ENCODE measurements around the gene GON7.
"Not testable (repeated sequence)": the region's sequence is repeated elsewhere in the genome, so short reads cannot be mapped to it uniquely, and the experiment has no call there.

GON7 gene

GRCh38 chr14:93206793-93207467 lies at the start of gene GON7, which contains the start of gene UBR7:
Gene GON7, minus strand, starts transcription at chr14:93207065. Its CDS starts 28 bp downstream, at chr14:93207037.
Gene UBR7, plus strand, starts transcription at chr14:93207256. Its CDS starts 36 bp downstream, at chr14:93207292.
- DNase-seq (ENCODE audit: low read depth), result peak; percentile 89

- no peak for DNase-seq (ENCODE audit: low read depth)
Observed at GRCh38 chr14:93249128-93249831, 42.4 kb upstream of the GON7 start.

- no peak for DNase-seq (ENCODE audit: low read depth)
Observed at GRCh38 chr14:93246534-93246933, 39.7 kb upstream of the GON7 start.

DNA sequence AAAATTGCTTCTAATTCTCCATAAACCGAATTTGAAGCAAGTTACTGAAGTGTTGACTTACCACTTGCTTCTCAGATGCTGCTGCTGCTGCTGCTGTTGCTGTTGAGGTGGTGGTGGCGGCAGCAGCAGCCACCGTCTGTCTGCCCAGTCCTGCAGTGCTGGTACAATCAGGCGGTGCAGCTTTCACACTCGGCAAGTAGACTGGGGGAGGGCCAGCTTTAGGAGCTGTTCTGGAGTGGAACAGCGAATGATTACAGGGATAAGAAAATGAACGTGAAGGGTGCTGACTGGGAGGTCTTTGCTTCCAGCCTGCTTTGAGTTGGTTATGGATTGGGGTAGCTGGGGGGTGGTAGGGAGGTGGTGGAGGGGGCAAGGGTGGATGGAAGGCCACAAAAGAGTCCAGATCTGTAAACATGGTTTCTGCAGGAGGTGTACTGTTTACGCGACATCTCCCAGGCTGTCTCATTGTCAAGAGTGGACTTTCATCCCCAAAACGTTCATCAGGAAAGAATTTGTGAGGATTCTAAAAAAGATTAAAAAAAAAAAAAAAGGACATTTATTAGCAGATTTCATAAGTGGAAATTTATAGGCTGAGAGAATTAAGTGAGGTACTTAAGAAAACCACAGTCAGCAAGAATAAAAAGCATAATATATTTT lies 39.0 kb upstream of the GON7 start:
- DNase-seq (ENCODE audit: low read depth), result no peak

DNA sequence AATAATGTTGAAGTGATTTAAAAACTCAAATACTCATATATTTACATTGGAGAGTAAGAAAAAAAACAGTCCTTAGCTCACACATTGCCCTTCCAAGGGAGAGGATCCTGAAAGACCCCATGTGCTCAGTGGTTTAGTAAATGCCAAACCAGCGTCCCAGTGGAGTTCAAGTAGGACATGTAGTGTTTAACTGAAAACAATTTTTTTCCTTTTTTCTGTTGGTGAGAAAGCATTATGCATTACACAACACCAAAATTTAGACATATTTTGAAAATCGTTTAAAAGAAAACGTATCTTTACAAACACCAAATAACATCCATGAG lies 33.8 kb upstream of the GON7 start:
- no peak for DNase-seq (ENCODE audit: low read depth)

DNA sequence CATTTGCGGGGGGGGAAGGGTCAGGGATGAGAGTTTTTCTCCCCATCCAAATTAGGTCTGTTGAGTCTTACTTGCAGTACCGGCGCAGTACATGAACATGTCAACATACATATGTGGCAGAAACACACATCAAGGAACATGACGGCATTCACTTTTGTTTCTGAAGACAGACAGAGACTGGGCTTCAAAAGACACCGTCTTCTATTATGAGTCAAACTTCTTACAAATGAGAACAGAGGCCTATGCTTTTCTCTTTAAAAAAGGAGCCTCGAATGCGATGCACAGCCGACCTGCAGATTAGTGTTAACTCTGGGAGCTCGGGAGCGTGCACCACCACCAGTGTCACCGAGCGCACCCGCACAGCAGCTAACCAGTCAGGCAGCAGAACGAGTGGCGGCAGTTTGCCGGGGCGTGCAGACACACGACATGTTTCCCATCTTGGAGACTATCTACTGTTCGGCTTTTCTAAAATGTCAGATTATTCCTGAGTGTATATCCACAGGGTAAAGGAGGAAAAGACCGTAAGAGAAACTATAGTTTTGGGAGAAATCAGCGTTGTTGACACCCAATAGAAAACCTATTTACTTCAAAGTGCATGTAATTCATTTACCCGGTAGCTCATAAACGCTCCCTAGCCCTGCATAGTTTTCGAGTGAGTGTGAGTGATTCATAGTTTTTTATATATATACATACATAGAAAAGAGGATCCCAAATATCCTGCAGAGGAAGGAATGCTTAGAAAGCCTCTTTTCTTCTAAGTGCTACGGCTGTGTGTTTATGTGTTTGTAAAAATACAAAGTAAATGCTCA lies 33.2 kb upstream of the GON7 start:
- DNase-seq (ENCODE audit: low read depth), result no peak

DNA sequence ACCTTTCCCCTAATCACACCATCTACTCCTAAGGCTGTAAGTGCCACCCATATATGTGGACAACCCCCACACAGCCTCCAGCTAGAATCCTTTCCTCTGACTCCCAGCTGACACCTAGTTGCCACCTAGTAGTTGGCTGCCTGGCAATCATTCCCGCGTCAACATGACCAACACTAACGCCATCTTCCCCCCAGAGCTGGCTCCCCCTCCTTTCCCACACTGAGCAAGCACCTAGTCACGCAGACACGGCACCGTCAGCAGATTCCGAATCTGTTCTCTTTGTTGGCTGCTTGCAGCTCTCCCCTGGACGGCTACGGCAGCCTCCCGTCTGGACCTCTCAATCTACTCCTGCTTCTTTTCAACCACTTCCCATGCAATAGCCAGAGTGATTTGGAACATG lies 27.9 kb upstream of the GON7 start:
- DNase-seq (ENCODE audit: low read depth), result no peak

- DNase-seq (ENCODE audit: low read depth), result not testable (repeated sequence)
Observed at GRCh38 chr14:93233078-93233477, 26.2 kb upstream of the GON7 start.

DNA sequence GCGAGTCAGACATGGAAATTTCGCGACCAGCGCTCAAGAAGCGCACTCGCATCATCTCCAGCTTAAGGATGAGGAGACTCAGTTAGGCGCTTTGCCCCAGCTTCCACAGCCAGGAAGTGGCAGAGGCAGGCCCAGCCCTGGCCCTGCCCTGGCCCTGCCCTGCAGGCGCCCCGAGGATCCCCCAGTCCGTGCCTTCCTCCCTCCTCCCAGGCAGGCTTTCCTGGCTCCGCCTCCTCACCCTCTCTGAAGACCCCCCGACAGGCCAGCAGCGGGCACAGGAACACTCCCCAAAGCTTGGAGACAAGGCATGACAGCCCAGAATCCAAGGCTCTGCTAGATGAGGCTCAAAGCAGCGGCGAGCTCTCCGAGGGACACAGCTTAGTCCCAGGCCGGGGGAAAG lies 25.3 kb upstream of the GON7 start:
- DNase-seq (ENCODE audit: low read depth), result no peak

GRCh38 chr14:93231129-93231979 lies 24.5 kb upstream of the GON7 start:
- no peak for DNase-seq (ENCODE audit: low read depth)

DNA sequence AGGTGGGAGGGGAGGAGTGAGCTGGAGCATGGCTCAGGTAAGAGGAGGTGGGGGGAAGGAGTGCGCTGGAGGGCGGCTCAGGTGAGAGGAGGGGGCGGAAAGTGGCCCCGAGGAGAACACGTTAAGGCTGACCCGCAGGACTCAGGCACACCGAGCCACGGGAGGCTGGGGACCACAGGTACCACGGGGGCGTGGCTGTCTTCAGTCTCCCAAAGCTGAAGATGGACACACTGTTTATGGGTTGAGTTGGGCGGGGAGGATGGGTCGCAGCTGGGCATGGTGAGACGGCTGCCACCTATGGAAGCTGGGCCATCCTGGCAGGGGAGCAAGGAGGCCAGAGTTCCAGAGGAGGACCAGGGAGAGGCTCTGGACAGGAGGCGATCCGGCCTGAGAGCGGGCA lies 23.7 kb upstream of the GON7 start:
- no peak for DNase-seq (ENCODE audit: low read depth)

DNA sequence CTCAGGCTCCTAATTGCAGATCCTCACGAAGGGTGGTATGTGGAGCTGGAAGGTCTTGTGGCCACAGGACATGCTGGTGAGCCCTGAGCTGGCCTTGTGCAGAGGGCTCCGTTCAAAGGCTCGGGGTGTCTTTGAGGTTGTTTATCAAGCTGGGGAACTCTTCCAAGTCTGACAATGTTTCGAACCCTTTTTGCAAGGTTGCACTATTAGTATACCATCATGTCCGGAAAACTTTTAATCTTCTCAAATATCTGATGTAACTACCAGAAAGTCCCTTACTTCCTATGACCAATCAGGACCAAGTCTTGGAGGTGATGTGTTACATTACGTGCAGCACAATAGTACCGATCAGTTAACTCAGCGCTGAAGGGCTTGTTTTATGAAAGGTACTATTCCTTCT lies 21.7 kb upstream of the GON7 start:
- DNase-seq (ENCODE audit: low read depth), result no peak

- DNase-seq (ENCODE audit: low read depth), result no peak
Observed at GRCh38 chr14:93223565-93223964, 16.7 kb upstream of the GON7 start.

GRCh38 chr14:93220509-93220908 lies 13.6 kb upstream of the GON7 start:
- no peak for DNase-seq (ENCODE audit: low read depth)

DNA sequence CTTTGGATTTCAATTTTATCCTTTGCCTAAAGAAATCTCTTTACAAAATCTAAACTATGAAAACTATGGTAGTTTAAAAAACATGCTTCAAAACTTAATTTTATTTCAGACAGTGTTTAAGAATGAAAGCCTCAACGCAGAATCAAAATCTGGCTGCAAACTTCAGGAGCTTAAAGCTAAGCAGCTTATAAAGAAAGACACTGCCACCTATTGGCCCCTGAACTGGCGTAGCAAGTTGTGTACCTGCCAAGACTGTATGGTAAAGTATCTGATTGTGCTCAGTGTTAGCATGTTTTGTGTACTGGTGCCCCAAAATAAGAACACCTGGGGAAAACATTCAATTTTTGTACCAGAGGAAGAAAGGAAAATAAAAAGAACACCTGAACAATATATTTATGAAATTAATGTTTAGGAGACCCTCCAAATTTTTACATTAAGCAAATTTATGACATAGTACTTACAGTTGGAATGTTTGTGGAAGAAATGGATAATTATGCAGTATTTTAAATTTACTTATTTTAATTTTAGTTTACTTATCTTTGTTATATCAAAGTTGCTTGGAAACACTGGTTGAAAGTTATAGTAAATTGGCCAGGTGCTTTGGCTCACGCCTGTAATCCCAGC lies 12.3 kb upstream of the GON7 start:
- DNase-seq (ENCODE audit: low read depth), result no peak

DNA sequence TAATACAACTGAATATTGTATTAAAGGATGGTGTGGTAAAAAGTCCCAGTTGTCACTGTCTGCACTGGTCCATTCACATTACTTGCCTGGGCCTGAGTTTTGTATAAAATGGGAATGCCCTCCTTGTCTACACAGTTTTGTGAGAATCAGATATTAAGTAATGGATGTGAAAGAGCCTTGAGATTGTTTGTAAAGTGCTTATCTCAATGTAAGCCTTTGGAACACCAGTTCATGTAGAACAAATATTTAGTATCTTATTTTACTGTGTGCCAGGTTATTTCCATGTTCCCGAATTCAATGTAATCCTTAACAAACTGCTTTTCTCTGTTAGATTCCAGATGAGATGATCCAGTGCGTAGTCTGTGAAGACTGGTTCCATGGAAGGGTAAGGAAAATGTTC lies 7.7 kb upstream of the GON7 start:
- no peak for DNase-seq (ENCODE audit: low read depth)

DNA sequence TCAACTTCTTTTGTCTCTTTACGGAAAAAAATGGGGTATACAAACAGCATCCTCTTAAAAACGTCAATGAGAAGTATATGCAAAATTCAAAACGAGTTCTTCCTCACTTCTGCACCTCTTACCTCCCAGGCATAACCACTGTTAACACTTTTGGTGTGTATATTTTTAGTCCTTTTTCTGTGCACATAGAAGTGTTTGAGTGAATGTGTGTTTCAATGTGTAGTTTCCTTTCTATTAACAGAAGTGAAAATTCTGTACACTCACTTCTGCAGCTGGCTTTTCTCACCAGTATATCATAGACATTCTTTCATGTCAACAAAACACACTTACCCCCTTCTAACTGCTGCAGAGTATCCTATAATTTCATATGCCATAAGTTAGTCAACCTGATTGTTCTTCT lies 5.6 kb upstream of the GON7 start:
- DNase-seq (ENCODE audit: low read depth), result no peak

- no peak for DNase-seq (ENCODE audit: low read depth)
Observed at GRCh38 chr14:93207468-93208308, 823 bp upstream of the GON7 start.

GRCh38 chr14:93201155-93201704 lies 5.6 kb downstream of the GON7 start:
- no peak for DNase-seq (ENCODE audit: low read depth)

GRCh38 chr14:93200553-93200952 lies 6.3 kb downstream of the GON7 start:
- DNase-seq (ENCODE audit: low read depth), result no peak

All from activated T-cell treated with anti-CD3 and anti-CD28 coated beads for 48 hours (primary cell).